Hepatocyte (in vitro differentiated cells): Measurements from ENCODE around the gene PITPNC1.

Source experiments
- EZH2phosphoT487 ChIP-seq: fragments of 200-600 bp; sonication (generic); IDR thresholded peaks from one replicate; pipeline ENCODE4 v1.6.1; 2018; ENCODE audit warnings: antibody characterized with exemption, mild to moderate bottlenecking, low read depth, moderate library complexity; ENCODE audit not compliant: unreplicated experiment, severe bottlenecking
- TF ChIP-seq, protein P1 (sequence below): fragments of 200-600 bp; sonication (generic); IDR thresholded peaks from 2 replicates; pipeline ENCODE4 v1.5.1; 2016; ENCODE audit warnings: antibody characterized with exemption, mild to moderate bottlenecking; ENCODE audit not compliant: poor library complexity

DNA sequence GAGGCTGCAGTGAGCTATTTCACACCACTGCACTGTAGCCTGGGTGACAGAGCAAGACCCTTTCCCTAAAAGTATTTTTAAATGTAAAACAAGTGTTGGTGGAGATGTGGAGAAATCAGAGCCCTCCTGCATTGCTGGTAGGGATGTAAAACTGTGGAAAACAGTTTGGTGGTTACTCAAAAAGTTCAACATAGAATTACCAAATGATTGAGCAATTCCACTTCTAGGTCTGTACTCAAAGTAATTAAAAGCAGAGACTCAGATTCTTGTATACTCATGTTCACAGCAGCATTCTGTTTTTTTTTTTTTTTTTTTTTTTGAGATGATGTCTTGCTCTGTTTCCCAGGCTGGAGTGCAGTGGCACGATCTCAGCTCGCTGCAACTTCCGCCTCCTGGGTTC lies 141.8 kb downstream of the PITPNC1 start:
- TF ChIP-seq, protein P1, sequence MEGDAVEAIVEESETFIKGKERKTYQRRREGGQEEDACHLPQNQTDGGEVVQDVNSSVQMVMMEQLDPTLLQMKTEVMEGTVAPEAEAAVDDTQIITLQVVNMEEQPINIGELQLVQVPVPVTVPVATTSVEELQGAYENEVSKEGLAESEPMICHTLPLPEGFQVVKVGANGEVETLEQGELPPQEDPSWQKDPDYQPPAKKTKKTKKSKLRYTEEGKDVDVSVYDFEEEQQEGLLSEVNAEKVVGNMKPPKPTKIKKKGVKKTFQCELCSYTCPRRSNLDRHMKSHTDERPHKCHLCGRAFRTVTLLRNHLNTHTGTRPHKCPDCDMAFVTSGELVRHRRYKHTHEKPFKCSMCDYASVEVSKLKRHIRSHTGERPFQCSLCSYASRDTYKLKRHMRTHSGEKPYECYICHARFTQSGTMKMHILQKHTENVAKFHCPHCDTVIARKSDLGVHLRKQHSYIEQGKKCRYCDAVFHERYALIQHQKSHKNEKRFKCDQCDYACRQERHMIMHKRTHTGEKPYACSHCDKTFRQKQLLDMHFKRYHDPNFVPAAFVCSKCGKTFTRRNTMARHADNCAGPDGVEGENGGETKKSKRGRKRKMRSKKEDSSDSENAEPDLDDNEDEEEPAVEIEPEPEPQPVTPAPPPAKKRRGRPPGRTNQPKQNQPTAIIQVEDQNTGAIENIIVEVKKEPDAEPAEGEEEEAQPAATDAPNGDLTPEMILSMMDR = no peak
- no peak for TF ChIP-seq EZH2phosphoT487
